HCT116 (cell line): ENCODE results near the gene N4BP2.

Experiments used
- ATF3 ChIP-seq: IDR thresholded peaks from 2 replicates; pipeline ENCODE4 v1.6.1; 2012
- ZBTB33 ChIP-seq: IDR thresholded peaks from 2 replicates; pipeline ENCODE4 v1.6.1; 2011; ENCODE audit warnings: mild to moderate bottlenecking, low read length, moderate library complexity; ENCODE audit not compliant: insufficient replicate concordance; ENCODE audit errors: extremely low read depth

- no peak for TF ChIP-seq ATF3
- no peak for TF ChIP-seq ZBTB33
These were observed 73.9 kb downstream of the N4BP2 start for GRCh38 chr4:40130401-40131036.
